ENCODE results near the gene ECHDC1.

ECHDC1 gene

GRCh38 chr6:127349980-127350379 is 6.6 kb upstream of the ECHDC1 start:
- DNase-seq (no peak), ATAC-seq (ENCODE audit: insufficient read depth, low read depth) (no peak)
- H4K20me1 ChIP-seq (ENCODE audit: insufficient read depth, low read length), result no peaks in the 10 kb centered on the region
- H3K9ac ChIP-seq (ENCODE audit: low read depth, low read length), result no peak overlapping the region
- no peak overlapping the region for H3K4me3 ChIP-seq (ENCODE audit: low read depth in 1 of 2, low read length in 2 of 2)
- peaks cover 13% of the 10 kb centered on the region for H3K79me2 ChIP-seq (ENCODE audit: insufficient read depth, low read length)
- no peaks in the 10 kb centered on the region for H3K36me3 ChIP-seq (ENCODE audit: insufficient read depth, low read length)
- no peak overlapping the region for H3K27ac ChIP-seq (ENCODE audit: low read length)
- H3K9me3 ChIP-seq (ENCODE audit: insufficient read depth, low read length, severe bottlenecking), result no peaks in the 10 kb centered on the region
- H3K27me3 ChIP-seq (ENCODE audit: insufficient read depth, low read length, poor library complexity), result no peaks in the 10 kb centered on the region
- peaks cover 3% of the 10 kb centered on the region for H3K4me1 ChIP-seq (ENCODE audit: insufficient read depth, low read length)
- no peak overlapping the region for H3K4me2 ChIP-seq (ENCODE audit: insufficient read depth, low read length)
- no peak overlapping the region for H2AFZ ChIP-seq (ENCODE audit: low read depth, low read length)
- TF ChIP-seq CTCF (IDR thresholded peaks at IDR 0.05; ENCODE audit: borderline replicate concordance, extremely low read depth, low read length, poor library complexity, severe bottlenecking) (no peak), EZH2 (IDR thresholded peaks at IDR 0.05; ENCODE audit: borderline replicate concordance, low read depth, low read length, severe bottlenecking) (no peak)

- H3K27me3 ChIP-seq (ENCODE audit: insufficient read depth, low read length, poor library complexity), result no peaks in the 10 kb centered on the region
- H4K20me1 ChIP-seq (ENCODE audit: insufficient read depth, low read length), result no peaks in the 10 kb centered on the region
- no peak overlapping the region for H3K27ac ChIP-seq (ENCODE audit: low read length)
- H3K4me1 ChIP-seq (ENCODE audit: insufficient read depth, low read length), result peaks cover 10% of the 10 kb centered on the region
- ATAC-seq (ENCODE audit: insufficient read depth, low read depth) (no peak), DNase-seq (no peak)
- no peak overlapping the region for H2AFZ ChIP-seq (ENCODE audit: low read depth, low read length)
- no peak overlapping the region for H3K4me3 ChIP-seq (ENCODE audit: low read depth in 1 of 2, low read length in 2 of 2)
- H3K79me2 ChIP-seq (ENCODE audit: insufficient read depth, low read length), result peaks cover 31% of the 10 kb centered on the region
- TF ChIP-seq CTCF (IDR thresholded peaks at IDR 0.05; ENCODE audit: borderline replicate concordance, extremely low read depth, low read length, poor library complexity, severe bottlenecking) (no peak), EZH2 (IDR thresholded peaks at IDR 0.05; ENCODE audit: borderline replicate concordance, low read depth, low read length, severe bottlenecking) (no peak)
- no peaks in the 10 kb centered on the region for H3K36me3 ChIP-seq (ENCODE audit: insufficient read depth, low read length)
- no peaks in the 10 kb centered on the region for H3K9me3 ChIP-seq (ENCODE audit: insufficient read depth, low read length, severe bottlenecking)
- H3K9ac ChIP-seq (ENCODE audit: low read depth, low read length), result no peak overlapping the region
- no peak overlapping the region for H3K4me2 ChIP-seq (ENCODE audit: insufficient read depth, low read length)
These were observed 4.7 kb upstream of the ECHDC1 start for GRCh38 chr6:127348028-127348661.

- Histone ChIP-seq H3K4me1 (ENCODE audit: insufficient read depth, low read length) (peaks cover 15% of the 10 kb centered on the region), H3K79me2 (ENCODE audit: insufficient read depth, low read length) (peaks cover 41% of the 10 kb centered on the region), H3K4me3 (ENCODE audit: low read depth in 1 of 2, low read length in 2 of 2) (no peak overlapping the region), H2AFZ (ENCODE audit: low read depth, low read length) (no peak overlapping the region), H3K36me3 (ENCODE audit: insufficient read depth, low read length) (no peaks in the 10 kb centered on the region), H3K27me3 (ENCODE audit: insufficient read depth, low read length, poor library complexity) (no peaks in the 10 kb centered on the region), H3K9me3 (ENCODE audit: insufficient read depth, low read length, severe bottlenecking) (no peaks in the 10 kb centered on the region), H4K20me1 (ENCODE audit: insufficient read depth, low read length) (no peaks in the 10 kb centered on the region), H3K9ac (ENCODE audit: low read depth, low read length) (no peak overlapping the region), H3K27ac (ENCODE audit: low read length) (no peak overlapping the region), H3K4me2 (ENCODE audit: insufficient read depth, low read length) (no peak overlapping the region)
- TF ChIP-seq EZH2 (IDR thresholded peaks at IDR 0.05; ENCODE audit: borderline replicate concordance, low read depth, low read length, severe bottlenecking) (no peak), CTCF (IDR thresholded peaks at IDR 0.05; ENCODE audit: borderline replicate concordance, extremely low read depth, low read length, poor library complexity, severe bottlenecking) (no peak)
- ATAC-seq (ENCODE audit: insufficient read depth, low read depth), result no peak
- DNase-seq, result no peak
These were observed 3.8 kb upstream of the ECHDC1 start for GRCh38 chr6:127347178-127347577.

All from DND-41 (cell line).